HG03439 (cell line): ENCODE results near the gene PTPRG.

Experiments
- ATAC-seq: cut with Tn5 transposase; IDR thresholded peaks from one replicate; pipeline ENCODE4 v1.9.1; 2021; ENCODE audit warnings: mild to moderate bottlenecking, moderate library complexity; ENCODE audit not compliant: unreplicated experiment

PTPRG gene

DNA sequence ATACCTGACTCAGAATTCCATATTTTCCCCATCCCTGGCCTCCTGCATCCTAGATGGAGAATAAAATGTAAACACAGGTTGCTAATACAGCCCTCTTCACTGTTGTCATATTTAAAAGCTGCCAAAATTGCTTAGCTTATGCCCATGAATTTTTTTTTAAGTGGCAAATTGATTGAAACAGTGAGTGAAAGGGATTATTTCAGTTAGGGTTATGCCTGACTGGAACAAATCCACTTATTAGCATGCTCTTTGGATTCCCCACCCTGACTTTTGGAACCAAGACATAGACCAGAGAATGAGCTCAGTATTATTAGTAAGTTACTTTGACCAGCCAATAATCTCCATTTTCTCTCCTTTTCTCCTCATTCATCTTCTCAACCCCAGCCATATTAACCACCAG is 567.3 kb downstream of the PTPRG start:
- no peak for ATAC-seq

- ATAC-seq = no peak
Observed at GRCh38 chr3:62131050-62131449, 569.7 kb downstream of the PTPRG start.

GRCh38 chr3:62131620-62132019 is 570.2 kb downstream of the PTPRG start:
- ATAC-seq = no peak

GRCh38 chr3:62132027-62132602 is 570.7 kb downstream of the PTPRG start:
- no peak for ATAC-seq

GRCh38 chr3:62133015-62133414 is 571.6 kb downstream of the PTPRG start:
- no peak for ATAC-seq

DNA sequence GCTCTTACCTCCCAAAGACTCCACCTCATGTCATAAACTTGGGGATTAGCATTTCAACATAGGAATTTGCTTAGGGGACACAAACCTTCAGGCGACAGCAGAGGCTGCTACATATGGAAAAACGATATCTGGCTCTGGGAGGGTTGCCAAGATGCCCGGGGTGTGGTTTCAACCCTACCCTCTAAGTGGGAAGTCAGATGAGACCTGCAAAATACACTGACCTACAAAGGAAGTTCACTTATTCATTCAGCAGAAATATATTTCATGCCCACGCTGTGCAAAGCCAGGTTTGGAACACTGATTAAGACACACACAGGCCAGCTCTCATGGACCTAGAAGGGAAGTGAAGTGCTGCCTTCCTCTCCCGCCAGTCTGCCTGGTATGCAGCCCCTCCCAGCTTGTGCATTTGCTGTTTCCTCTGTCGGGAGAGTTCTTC is 572.7 kb downstream of the PTPRG start:
- no peak for ATAC-seq

DNA sequence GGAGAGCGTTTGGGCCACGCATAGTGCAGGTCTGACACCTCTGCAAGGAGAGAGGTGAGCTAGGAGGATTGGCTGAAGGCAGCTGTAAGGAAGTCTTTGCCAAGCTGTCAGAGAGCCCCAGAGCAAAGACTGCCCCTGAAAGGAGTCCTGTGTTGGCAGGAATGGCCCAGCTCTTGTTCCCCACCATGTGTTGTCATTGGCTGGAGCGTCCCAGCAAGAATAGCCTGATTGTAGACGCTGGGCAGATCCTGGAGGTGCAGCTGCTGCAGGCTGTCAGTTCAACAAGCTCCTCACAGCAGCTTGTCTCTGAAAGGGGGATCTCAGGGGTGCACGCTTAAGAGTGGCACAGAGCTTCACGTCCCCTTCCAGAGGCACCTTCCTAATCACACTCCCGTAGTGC is 574.4 kb downstream of the PTPRG start:
- ATAC-seq = no peak

- ATAC-seq = no peak
Observed at GRCh38 chr3:62139957-62140356, 578.6 kb downstream of the PTPRG start.

DNA sequence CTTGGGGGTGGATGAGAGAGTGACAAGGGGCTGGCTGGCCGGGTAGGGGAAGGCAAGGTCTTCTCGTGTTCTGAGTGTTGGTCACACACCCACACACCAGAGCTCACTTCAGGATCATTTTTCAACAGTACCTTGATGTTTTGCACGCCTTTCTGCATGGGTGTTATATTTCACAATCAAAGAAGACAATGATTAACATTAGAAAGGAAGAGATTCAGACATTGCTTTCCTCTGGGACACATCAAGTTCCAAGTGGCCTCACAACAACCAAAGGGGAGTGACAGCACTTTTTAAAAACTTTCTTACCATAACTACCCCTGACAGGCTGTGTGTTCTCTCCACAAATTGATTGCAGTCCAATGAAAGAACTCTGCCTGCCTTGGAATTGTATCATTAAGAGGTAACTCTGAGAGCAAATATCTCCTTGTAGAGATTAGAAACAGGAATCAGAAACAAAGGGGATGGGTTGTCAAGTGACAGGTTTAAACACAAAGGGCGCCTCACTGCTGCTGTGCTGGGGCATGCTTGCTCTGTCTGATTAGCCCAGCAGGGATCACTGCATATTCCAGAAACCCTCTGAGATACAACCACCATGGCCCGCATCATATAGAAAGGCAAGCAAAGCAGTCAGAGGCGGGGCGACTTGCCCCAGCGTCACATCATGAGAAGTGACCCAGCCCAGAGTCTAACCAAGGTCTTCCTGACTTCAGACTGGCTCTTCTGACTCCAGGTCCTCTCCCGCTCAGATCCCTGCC is 581.1 kb downstream of the PTPRG start:
- ATAC-seq = no peak

GRCh38 chr3:62143843-62144450 is 582.6 kb downstream of the PTPRG start:
- ATAC-seq = no peak

DNA sequence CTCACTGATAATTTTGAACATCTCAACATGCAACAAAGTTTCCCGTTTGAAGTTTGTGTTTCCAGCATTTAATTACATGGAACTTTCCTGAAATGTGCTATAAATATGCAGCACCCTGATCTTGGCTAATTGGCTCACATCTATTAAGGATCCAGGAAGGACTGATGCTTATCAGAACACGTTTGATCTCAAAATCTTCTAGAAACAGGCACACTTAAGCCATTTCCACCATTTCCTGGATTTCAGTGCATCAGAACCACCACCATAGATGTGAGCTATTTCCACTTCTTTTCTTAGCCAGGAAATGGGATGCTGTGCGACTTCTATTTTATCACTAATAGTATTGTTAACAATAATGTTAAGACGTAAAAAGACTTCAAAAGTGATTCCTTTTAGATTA is 583.1 kb downstream of the PTPRG start:
- no peak for ATAC-seq

GRCh38 chr3:62145086-62145757 is 583.9 kb downstream of the PTPRG start:
- ATAC-seq = no peak

GRCh38 chr3:62149539-62149938 is 588.2 kb downstream of the PTPRG start:
- ATAC-seq = no peak

DNA sequence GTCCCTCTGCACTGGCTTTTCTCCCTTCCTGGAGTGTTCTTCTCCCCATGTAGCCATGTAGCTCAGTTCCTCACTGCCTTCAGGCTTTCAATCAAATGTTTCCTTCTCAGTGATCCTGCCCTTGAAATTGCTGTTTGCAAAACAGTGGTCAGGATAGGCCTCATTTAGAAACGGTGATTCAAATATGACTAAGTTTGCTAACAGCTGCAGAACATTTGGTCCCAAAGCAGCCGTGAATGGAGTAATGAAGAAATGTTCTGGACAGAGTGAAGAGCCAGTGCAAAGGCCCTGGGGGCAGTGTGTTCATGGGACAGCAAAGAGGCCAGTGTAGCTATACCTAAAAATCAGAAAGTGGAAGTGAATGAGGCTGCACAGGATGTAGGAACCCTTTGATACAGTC is 588.6 kb downstream of the PTPRG start:
- no peak for ATAC-seq

- no peak for ATAC-seq
Observed at GRCh38 chr3:62151591-62151990, 590.2 kb downstream of the PTPRG start.

GRCh38 chr3:62153231-62153630 is 591.9 kb downstream of the PTPRG start:
- no peak for ATAC-seq

- ATAC-seq = no peak
Observed at GRCh38 chr3:62154457-62155148, 593.2 kb downstream of the PTPRG start.

- no peak for ATAC-seq
Observed at GRCh38 chr3:62159056-62159708, 597.8 kb downstream of the PTPRG start.

GRCh38 chr3:62159709-62160092 is 598.3 kb downstream of the PTPRG start:
- no peak for ATAC-seq

DNA sequence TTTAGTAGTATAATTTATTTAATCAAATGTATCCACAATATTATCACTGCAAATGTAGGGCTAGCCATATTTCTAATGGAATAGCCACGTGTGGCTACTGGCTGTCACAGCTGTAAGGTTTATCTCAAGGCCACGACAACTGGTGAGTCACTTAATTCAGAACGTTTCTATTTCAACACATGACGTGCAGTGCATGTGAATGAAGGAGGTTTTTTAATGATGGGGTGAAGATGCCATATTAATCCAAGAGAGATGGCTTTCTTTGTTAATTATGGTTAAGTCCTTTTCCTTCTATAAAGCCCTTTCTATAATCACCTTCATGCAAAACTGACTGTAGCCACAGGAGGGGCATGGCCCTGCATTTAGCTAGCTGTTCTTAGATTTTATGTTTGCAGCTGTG is 600.0 kb downstream of the PTPRG start:
- no peak for ATAC-seq

DNA sequence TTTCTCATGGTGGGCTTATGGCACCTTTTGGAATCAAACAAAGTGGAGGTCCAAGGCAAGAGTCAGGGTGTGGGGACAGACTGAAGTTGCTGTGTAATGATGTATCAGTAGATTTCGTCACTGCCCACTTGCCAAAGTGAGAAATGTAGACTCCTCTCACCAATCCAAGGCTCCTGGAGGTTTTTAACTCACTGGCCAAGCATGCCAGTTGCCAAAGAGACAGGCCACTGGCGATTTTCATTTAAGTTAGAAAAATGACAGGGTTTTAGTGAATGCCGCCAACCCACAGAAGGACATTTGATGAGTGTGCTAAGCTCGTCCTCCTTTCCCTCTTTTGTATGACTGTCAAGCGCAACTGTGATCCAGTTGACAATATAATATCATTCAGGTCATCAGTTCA is 602.8 kb downstream of the PTPRG start:
- ATAC-seq = no peak
